Neural cell (in vitro differentiated cells): ENCODE data around the gene KIF22.

Source experiments
- CTCF ChIP-seq: fragments of 450-650 bp; IDR thresholded peaks from 2 replicates; pipeline ENCODE4 v1.5.1; 2014; ENCODE audit warnings: antibody characterized with exemption, mild to moderate bottlenecking, moderate library complexity; ENCODE audit not compliant: poor library complexity, severe bottlenecking
- POLR2AphosphoS5 ChIP-seq: IDR thresholded peaks from 2 replicates; pipeline ENCODE4 v1.6.1; 2012
- RAD21 ChIP-seq: fragments of 450-650 bp; conservative IDR thresholded peaks from 2 replicates; pipeline ENCODE4 v1.6.1; 2014; ENCODE audit warnings: antibody characterized with exemption, mild to moderate bottlenecking, moderate library complexity

GRCh38 chr16:29743827-29744531 is 46.6 kb upstream of the KIF22 start:
- no peak for TF ChIP-seq CTCF
- TF ChIP-seq RAD21: no peak
- no peak for TF ChIP-seq POLR2AphosphoS5
